Stromal cell of bone marrow (primary cell): ENCODE measurements around the gene ARPC5L.
"Not testable (repeated sequence)": the region's sequence is repeated elsewhere in the genome, so short reads cannot be mapped to it uniquely, and the experiment has no call there.

Experiments
- DNase-seq: peaks from one replicate; pipeline ENCODE4 v3.0.0-alpha.2; 2012; ENCODE audit warnings: low read depth

Gene ARPC5L

GRCh38 chr9:124894035-124894740 is 32.3 kb downstream of the ARPC5L start:
- no peak for DNase-seq

DNA sequence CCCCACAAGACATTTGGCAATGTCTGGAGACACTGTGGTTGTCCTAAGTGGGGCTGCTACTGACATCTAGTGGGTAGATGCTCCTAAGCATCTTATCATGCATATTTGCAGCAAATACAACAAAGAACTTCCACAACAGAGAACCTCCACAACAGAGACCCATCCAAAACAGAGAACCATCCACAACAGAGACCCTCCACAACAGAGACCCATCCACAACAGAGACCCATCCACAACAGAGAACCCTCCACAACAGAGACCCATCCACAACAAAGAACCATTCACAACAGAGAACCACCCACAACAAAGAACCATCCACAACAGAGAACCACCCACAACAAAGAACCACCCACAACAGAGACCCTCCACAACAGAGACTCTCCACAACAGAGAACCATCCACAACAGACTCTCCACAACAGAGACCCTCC is 32.8 kb downstream of the ARPC5L start:
- DNase-seq: peak; percentile 14

DNA sequence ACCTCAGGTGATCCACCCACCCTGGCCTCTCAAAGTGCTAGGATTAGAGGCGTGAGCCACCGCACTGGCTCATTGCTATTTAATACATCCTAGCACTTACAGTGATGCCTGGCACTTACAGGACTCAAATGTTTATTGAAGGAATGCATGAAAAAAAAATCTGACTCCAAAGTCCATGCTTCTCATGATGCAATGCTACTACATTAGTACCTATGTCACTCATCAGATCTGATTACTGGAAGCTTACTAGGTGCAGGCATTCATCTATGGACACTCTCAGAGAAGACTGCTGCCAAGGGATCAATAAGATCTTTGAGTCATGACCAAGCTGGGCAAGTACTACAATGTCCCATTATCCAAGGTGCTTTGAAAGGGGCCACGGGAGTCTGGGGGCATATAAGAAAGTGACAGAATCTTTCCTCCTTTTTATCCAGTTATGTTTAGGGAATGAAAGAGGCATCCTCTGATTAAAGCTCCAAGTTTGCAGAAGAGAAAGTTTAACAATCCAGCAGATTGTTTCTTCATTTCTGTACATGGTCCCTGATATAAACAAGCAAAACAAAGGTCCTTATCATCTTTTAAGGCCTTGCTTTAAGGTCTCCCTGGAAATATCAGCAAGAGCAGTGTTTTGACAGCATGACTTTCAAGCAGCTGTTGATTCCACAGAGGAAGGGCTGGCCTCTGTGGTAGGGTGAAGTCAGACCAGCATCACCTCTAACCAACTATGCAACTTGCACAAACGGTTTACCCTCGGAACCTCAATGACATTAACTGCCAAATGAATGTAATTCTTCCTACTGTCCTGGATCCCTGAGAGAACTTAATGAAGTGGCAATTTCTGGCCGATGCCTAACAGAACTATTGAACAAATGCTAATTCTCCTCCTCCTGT is 35.9 kb downstream of the ARPC5L start:
- no peak for DNase-seq

GRCh38 chr9:124899845-124900244 is 37.9 kb downstream of the ARPC5L start:
- DNase-seq: no peak

DNA sequence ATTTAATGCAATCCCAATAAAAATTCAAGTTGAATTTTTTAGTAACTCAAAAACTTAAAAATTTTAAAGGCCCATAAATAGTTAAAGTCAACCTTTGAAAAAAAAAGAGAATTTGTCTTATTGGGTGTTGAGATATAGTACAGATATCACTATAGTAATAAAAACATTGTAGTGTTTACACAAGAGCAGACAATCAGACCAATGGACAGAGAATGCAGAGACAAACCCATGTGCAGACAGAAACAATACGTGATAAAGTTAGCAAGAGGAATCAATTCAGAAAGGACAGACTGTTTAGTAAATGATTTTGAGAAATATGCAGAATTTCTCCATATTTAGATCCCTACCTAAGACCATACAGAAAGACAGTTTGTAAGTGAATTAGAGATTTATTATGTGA is 45.0 kb downstream of the ARPC5L start:
- no peak for DNase-seq

DNA sequence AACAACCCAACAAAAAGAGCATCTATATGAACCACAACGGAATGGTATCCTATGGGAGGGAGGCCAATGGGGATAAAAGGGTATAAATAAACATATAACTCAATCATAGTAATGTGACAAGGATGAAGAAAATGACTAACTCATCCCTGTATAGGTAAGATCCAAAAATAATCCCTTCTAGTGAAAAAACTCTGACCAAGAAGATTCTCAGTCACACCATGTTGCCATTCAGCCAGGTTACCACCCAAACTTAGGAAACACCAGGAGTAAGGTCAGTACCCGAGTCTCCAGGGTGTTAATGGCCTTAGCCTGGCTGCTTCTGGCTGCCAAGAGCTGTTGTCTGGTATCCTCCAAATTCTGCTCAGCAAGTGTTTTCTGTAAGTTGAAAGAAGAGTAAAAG is 46.2 kb downstream of the ARPC5L start:
- DNase-seq: no peak

GRCh38 chr9:124911766-124912165 is 49.8 kb downstream of the ARPC5L start:
- no peak for DNase-seq

DNA sequence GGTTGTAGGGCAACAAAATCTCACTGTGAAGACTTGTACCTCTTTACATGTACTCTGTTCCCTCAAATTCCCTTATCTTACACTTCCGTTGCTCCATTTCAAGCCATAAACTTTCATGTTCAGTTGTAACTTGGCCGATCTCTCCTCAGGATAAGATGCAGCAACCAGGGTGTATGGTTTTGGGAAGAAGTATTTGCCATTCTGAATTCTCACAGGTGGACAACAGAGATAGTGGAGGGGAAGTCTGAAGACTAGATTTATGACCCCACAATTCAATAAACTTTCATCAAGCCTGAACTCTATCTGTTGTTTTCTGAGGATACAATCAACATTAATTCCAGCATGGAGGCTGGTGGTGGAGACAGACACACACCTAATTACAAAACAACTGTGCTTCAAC is 51.4 kb downstream of the ARPC5L start:
- DNase-seq: no peak

- DNase-seq: no peak
These were observed 52.9 kb downstream of the ARPC5L start for GRCh38 chr9:124914753-124915405.

GRCh38 chr9:124920394-124920793 is 58.5 kb downstream of the ARPC5L start:
- DNase-seq: not testable (repeated sequence)
